HepG2 (cell line): Measurements from ENCODE around the gene SLC35B2. TPM values are rescaled to one million over a fixed set of nuclear protein-coding genes. Genes with fewer than 3 reads are reported as not detected.

Source experiments
- AKAP8 ChIP-seq: sonication (generic); formaldehyde crosslinking; IDR thresholded peaks from 2 replicates; pipeline ENCODE4 v1.5.1; 2020; ENCODE audit warnings: mild to moderate bottlenecking, missing genetic modification reagents
- ATF1 ChIP-seq: IDR thresholded peaks from 2 replicates; pipeline ENCODE4 v1.6.1; 2016; ENCODE audit warnings: mild to moderate bottlenecking, control low read depth
- ATF2 ChIP-seq: sonication (generic); formaldehyde crosslinking; IDR thresholded peaks from 2 replicates; pipeline ENCODE4 v1.4.0; 2020; ENCODE audit warnings: missing genetic modification reagents
- BCL6 ChIP-seq: IDR thresholded peaks from 2 replicates; pipeline ENCODE4 v1.6.1; 2016; ENCODE audit warnings: missing genetic modification reagents, missing compliant biosample characterization
- BORCS8-MEF2B ChIP-seq: sonication (generic); formaldehyde crosslinking; IDR thresholded peaks from 2 replicates; pipeline ENCODE4 v1.8.0; 2022; ENCODE audit warnings: mild to moderate bottlenecking, missing genetic modification reagents
- CAMTA2 ChIP-seq: sonication (generic); formaldehyde crosslinking; IDR thresholded peaks from 2 replicates; pipeline ENCODE4 v1.4.0; 2020; ENCODE audit warnings: mild to moderate bottlenecking, missing genetic modification reagents, borderline replicate concordance
- ETV6 ChIP-seq: sonication (generic); formaldehyde crosslinking; conservative IDR thresholded peaks from 2 replicates; pipeline ENCODE4 v1.4.0; 2020; ENCODE audit warnings: missing genetic modification reagents
- GATAD1 ChIP-seq: IDR thresholded peaks from 2 replicates; pipeline ENCODE4 v1.6.1; 2016; ENCODE audit warnings: missing genetic modification reagents, missing compliant biosample characterization
- HNF1B ChIP-seq: sonication (generic); formaldehyde crosslinking; IDR thresholded peaks from 2 replicates; pipeline ENCODE4 v1.5.1; 2020; ENCODE audit warnings: mild to moderate bottlenecking, moderate library complexity, missing genetic modification reagents
- HNRNPL ChIP-seq: fragments of 200-400 bp; formaldehyde crosslinking; IDR thresholded peaks from 2 replicates; pipeline ENCODE4 v1.6.1; 2017; ENCODE audit warnings: mild to moderate bottlenecking, low read depth, low read length
- LCORL ChIP-seq, 2 experiments: fragments of 450-650 bp in 1 of 2; sonication (generic) in 1 of 2; formaldehyde crosslinking in 1 of 2; IDR thresholded peaks; 2 replicates each; pipeline versions ENCODE4 v1.5.0 to v1.6.1; 2017 to 2020; ENCODE audit warnings: antibody characterized with exemption in 1 of 2, missing genetic modification reagents in 1 of 2
- MYPOP ChIP-seq: sonication (generic); formaldehyde crosslinking; IDR thresholded peaks from 2 replicates; pipeline ENCODE4 v1.8.1; 2023; ENCODE audit warnings: mild to moderate bottlenecking, moderate library complexity, missing genetic modification reagents
- NR3C1 ChIP-seq: sonication (generic); formaldehyde crosslinking; IDR thresholded peaks from 2 replicates; pipeline ENCODE4 v1.4.0; 2020; ENCODE audit warnings: missing genetic modification reagents
- RFX1 ChIP-seq: fragments of 450-650 bp; IDR thresholded peaks from 2 replicates; pipeline ENCODE4 v1.6.1; 2017
- SIX1 ChIP-seq: sonication (generic); formaldehyde crosslinking; IDR thresholded peaks from 2 replicates; pipeline ENCODE4 v1.4.0; 2020; ENCODE audit warnings: missing genetic modification reagents, borderline replicate concordance
- SMAD9 ChIP-seq: sonication (generic); formaldehyde crosslinking; IDR thresholded peaks from 2 replicates; pipeline ENCODE4 v1.5.1; 2020; ENCODE audit warnings: mild to moderate bottlenecking, missing genetic modification reagents
- SNAPC5 ChIP-seq: sonication (generic); formaldehyde crosslinking; IDR thresholded peaks from 2 replicates; pipeline ENCODE4 v1.8.1; 2023; ENCODE audit warnings: mild to moderate bottlenecking, missing genetic modification reagents, borderline replicate concordance
- TEAD2 ChIP-seq: sonication (generic); formaldehyde crosslinking; IDR thresholded peaks from 2 replicates; pipeline ENCODE4 v1.9.0; 2021; ENCODE audit warnings: missing genetic modification reagents
- TRAFD1 ChIP-seq: sonication (generic); formaldehyde crosslinking; IDR thresholded peaks from 2 replicates; pipeline ENCODE4 v1.5.1; 2020; ENCODE audit warnings: missing genetic modification reagents, mild to moderate bottlenecking, borderline replicate concordance
- ZFP37 ChIP-seq: sonication (generic); formaldehyde crosslinking; IDR thresholded peaks from 2 replicates; pipeline ENCODE4 v1.4.0; 2020; ENCODE audit warnings: missing genetic modification reagents, borderline replicate concordance
- ZNF256 ChIP-seq: sonication (generic); formaldehyde crosslinking; conservative IDR thresholded peaks from 2 replicates; pipeline ENCODE4 v1.4.0; 2020; ENCODE audit warnings: missing genetic modification reagents
- ZNF530 ChIP-seq: sonication (generic); formaldehyde crosslinking; IDR thresholded peaks from 2 replicates; pipeline ENCODE4 v1.5.0; 2020; ENCODE audit warnings: low read depth, mild to moderate bottlenecking, missing genetic modification reagents
- ZNF652 ChIP-seq: IDR thresholded peaks from 2 replicates; pipeline ENCODE4 v1.6.1; 2016; ENCODE audit warnings: low read depth, borderline replicate concordance
- ZNF777 ChIP-seq: sonication (generic); formaldehyde crosslinking; IDR thresholded peaks from 2 replicates; pipeline ENCODE4 v1.4.0; 2020; ENCODE audit warnings: missing genetic modification reagents
- ZNF816 ChIP-seq: sonication (generic); formaldehyde crosslinking; IDR thresholded peaks from 2 replicates; pipeline ENCODE4 v1.8.0; 2022; ENCODE audit warnings: missing genetic modification reagents, mild to moderate bottlenecking, borderline replicate concordance
- ZNF879 ChIP-seq: sonication (generic); formaldehyde crosslinking; IDR thresholded peaks from 2 replicates; pipeline ENCODE4 v1.8.1; 2023; ENCODE audit warnings: missing genetic modification reagents
- ZNF891 ChIP-seq: sonication (generic); formaldehyde crosslinking; IDR thresholded peaks from 2 replicates; pipeline ENCODE4 v1.5.0; 2020; ENCODE audit warnings: mild to moderate bottlenecking, missing genetic modification reagents
- polyA plus RNA-seq, 8 experiments: library from polyadenylated mRNA; depleted of rRNA in 3 of 8; stranded (reverse) in 7 of 8; unstranded in 1 of 8; fragments of >200 nt; fragmentation: Illumina TruSeq in 4 of 8; extraction: Trizol in 4 of 8; gene quantifications; 2 replicates each; pipeline versions ENCODE4 v1.2.1 to v1.2.3, GENCODE V29; 2011 to 2016; ENCODE audit warnings: low read depth in 4 of 8, missing spikeins in 1 of 8, mixed read lengths in 1 of 8; ENCODE audit not compliant: insufficient read depth in 1 of 8
- total RNA-seq, 5 experiments: library from RNA; depleted of rRNA; stranded (reverse); fragments of >200 nt; fragmentation: Illumina TruSeq; extraction: Trizol; gene quantifications; 2 replicates each; pipeline ENCODE4 v1.2.3, GENCODE V29; 2016; ENCODE audit warnings: low read depth in 1 of 5

The SLC35B2 gene
- total and polyA plus RNA-seq, 2 of the 13 experiments (the other 11 are each of a cell fraction or from before 2014, with no cell fraction given) = 61.1 to 148 TPM

- TF ChIP-seq AKAP8 (CRISPR knock-in tag) = peak; percentile 92
- no peak for TF ChIP-seq MYPOP (CRISPR knock-in tag)
- TF ChIP-seq BORCS8-MEF2B (CRISPR knock-in tag) = peak; percentile 72
- TF ChIP-seq ZNF891 (CRISPR knock-in tag) = peak; percentile 88
- 0 out of 2 replicates have a peak, but pooled peaks have one; percentile 26 for TF ChIP-seq BCL6 (CRISPR knock-in tag)
- no peak for TF ChIP-seq CAMTA2
- TF ChIP-seq ATF2 = peak; percentile 99
- TF ChIP-seq ZNF816 (CRISPR knock-in tag) = no peak
- no peak for TF ChIP-seq ATF1
- peak; percentile 44; the same call in 1 of the 2 replicates for TF ChIP-seq GATAD1
- 0 out of 2 replicates have a peak, but pooled peaks have one; percentile 43 for TF ChIP-seq ZNF256 (CRISPR knock-in tag)
- TF ChIP-seq TRAFD1 (CRISPR knock-in tag) = no peak
- TF ChIP-seq ZNF530 (CRISPR knock-in tag) = no peak
- peak; percentile 74; the same call in 1 of the 2 replicates for TF ChIP-seq HNF1B
- no peak for TF ChIP-seq SMAD9 (CRISPR knock-in tag)
- peak; percentile 60; the same call in 1 of the 2 replicates for TF ChIP-seq ETV6 (CRISPR knock-in tag)
- no peak for TF ChIP-seq RFX1
- no peak for TF ChIP-seq ZNF879 (CRISPR knock-in tag)
- peak; percentile 52 for TF ChIP-seq SIX1 (CRISPR knock-in tag)
- no peak for TF ChIP-seq ZNF652
- TF ChIP-seq NR3C1 (CRISPR knock-in tag) = no peak
- TF ChIP-seq HNRNPL = no peak
- no peak for TF ChIP-seq ZNF777 (CRISPR knock-in tag)
- no peak for TF ChIP-seq TEAD2 (CRISPR knock-in tag)
- no peak for TF ChIP-seq ZFP37
- TF ChIP-seq SNAPC5 = peak; percentile 60; the same call in 1 of the 2 replicates
- no peak for TF ChIP-seq LCORL (IDR thresholded peaks at IDR 0.05)
- peak; percentile 91 for TF ChIP-seq LCORL (CRISPR knock-in tag; IDR thresholded peaks at IDR 0.05)
Measured at GRCh38 chr6:44237813-44238433, 19.4 kb downstream of the SLC35B2 start (continued).
